SK-N-SH treated with all-trans-retinoic acid at 6 μM for 48 hours (cell line): ENCODE data around the gene MEAF6.

ENCODE experiments used
- ATAC-seq: fragments of 200-7000 bp; cut with Tn5 transposase; 3 replicates; pipeline ENCODE4 v1.9.1; 2020; ENCODE audit warnings: mild to moderate bottlenecking, moderate library complexity
- ARNTL ChIP-seq: fragments of 450-650 bp; formaldehyde crosslinking; IDR thresholded peaks from 2 replicates; pipeline ENCODE4 v1.5.0; 2020; ENCODE audit warnings: low read depth, mild to moderate bottlenecking, moderate library complexity, borderline replicate concordance
- BACH2 ChIP-seq: fragments of 250-450 bp; sonication (Bioruptor Pico); IDR thresholded peaks from 2 replicates; pipeline ENCODE4 v1.9.0; 2021; ENCODE audit warnings: mild to moderate bottlenecking, borderline replicate concordance
- CSDC2 ChIP-seq: fragments of 250-450 bp; sonication (Bioruptor Pico); IDR thresholded peaks from 2 replicates; pipeline ENCODE4 v1.5.0; 2020; ENCODE audit warnings: mild to moderate bottlenecking, moderate library complexity
- ESRRG ChIP-seq: fragments of 250-450 bp; sonication (Bioruptor Pico); IDR thresholded peaks from 2 replicates; pipeline ENCODE4 v1.6.1; 2021; ENCODE audit warnings: mild to moderate bottlenecking
- GLIS3 ChIP-seq: fragments of 250-450 bp; sonication (Bioruptor Pico); IDR thresholded peaks from 2 replicates; pipeline ENCODE4 v1.5.0; 2020; ENCODE audit warnings: mild to moderate bottlenecking, moderate library complexity
- PATZ1 ChIP-seq: fragments of 250-450 bp; sonication (Bioruptor Pico); IDR thresholded peaks from 2 replicates; pipeline ENCODE4 v1.8.0; 2020; ENCODE audit warnings: mild to moderate bottlenecking, moderate library complexity, borderline replicate concordance
- POU6F1 ChIP-seq: fragments of 250-450 bp; sonication (Bioruptor Pico); IDR thresholded peaks from 2 replicates; pipeline ENCODE4 v1.8.0; 2021; ENCODE audit warnings: low read depth, mild to moderate bottlenecking, moderate library complexity, borderline replicate concordance
- PPARA ChIP-seq: fragments of 250-450 bp; sonication (Bioruptor Pico); IDR thresholded peaks from 2 replicates; pipeline ENCODE4 v1.5.0; 2020; ENCODE audit warnings: mild to moderate bottlenecking, borderline replicate concordance
- RARB ChIP-seq: fragments of 250-450 bp; sonication (Bioruptor Pico); IDR thresholded peaks from 2 replicates; pipeline ENCODE4 v1.8.0; 2021; ENCODE audit warnings: mild to moderate bottlenecking, moderate library complexity
- SNAI2 ChIP-seq: fragments of 250-450 bp; sonication (Bioruptor Pico); IDR thresholded peaks from 2 replicates; pipeline ENCODE4 v1.5.0; 2020; ENCODE audit warnings: mild to moderate bottlenecking, moderate library complexity
- TCF4 ChIP-seq: fragments of 250-450 bp; sonication (Bioruptor Pico); IDR thresholded peaks from 2 replicates; pipeline ENCODE4 v1.8.0; 2021; ENCODE audit warnings: mild to moderate bottlenecking, moderate library complexity, borderline replicate concordance
- ZC3H10 ChIP-seq: fragments of 250-450 bp; sonication (Bioruptor Pico); IDR thresholded peaks from 2 replicates; pipeline ENCODE4 v1.5.1; 2021; ENCODE audit warnings: mild to moderate bottlenecking, moderate library complexity
- ZFP3 ChIP-seq: fragments of 250-450 bp; sonication (Bioruptor Pico); IDR thresholded peaks from 2 replicates; pipeline ENCODE4 v1.5.0; 2020; ENCODE audit warnings: mild to moderate bottlenecking, moderate library complexity
- ZFP30 ChIP-seq: fragments of 450-650 bp; formaldehyde crosslinking; IDR thresholded peaks from 2 replicates; pipeline ENCODE4 v1.5.0; 2022; ENCODE audit warnings: mild to moderate bottlenecking, moderate library complexity
- ZNF565 ChIP-seq: fragments of 450-650 bp; formaldehyde crosslinking; conservative IDR thresholded peaks from 2 replicates; pipeline ENCODE4 v1.5.0; 2020; ENCODE audit warnings: low read depth, mild to moderate bottlenecking, moderate library complexity
- ZNF8 ChIP-seq: fragments of 450-650 bp; formaldehyde crosslinking; IDR thresholded peaks from 2 replicates; pipeline ENCODE4 v1.5.0; 2020; ENCODE audit warnings: mild to moderate bottlenecking, moderate library complexity
- TF ChIP-seq, protein P1 (sequence below): fragments of 250-450 bp; sonication (Bioruptor Pico); IDR thresholded peaks from 2 replicates; pipeline ENCODE4 v1.5.1; 2021; ENCODE audit warnings: mild to moderate bottlenecking, moderate library complexity

Gene MEAF6

GRCh38 chr1:37478451-37478881 lies 36.1 kb downstream of the MEAF6 start (continued):
- TF ChIP-seq ARNTL (CRISPR knock-in tag) (no peak), ZC3H10 (CRISPR knock-in tag) (no peak)

DNA sequence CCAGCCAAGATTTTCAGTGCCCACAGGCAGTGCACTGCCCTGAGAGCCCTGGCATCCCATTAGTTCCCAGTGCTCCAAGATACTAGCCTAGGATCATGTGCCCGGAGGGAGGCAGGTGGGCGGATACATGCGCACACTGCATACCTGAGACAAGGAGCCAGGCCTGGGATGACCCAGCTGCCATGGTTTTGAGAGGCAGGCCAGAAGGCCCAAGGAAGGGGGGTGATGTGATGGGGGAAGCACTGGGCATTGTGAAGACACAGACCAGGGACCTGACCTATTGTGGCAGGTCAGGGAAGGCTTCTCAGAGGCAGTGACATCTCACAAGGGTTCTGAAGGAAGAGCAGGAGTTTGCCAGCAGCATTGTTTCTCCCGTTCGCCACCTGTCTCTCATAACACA lies 36.6 kb downstream of the MEAF6 start:
- no peak for ATAC-seq
- TF ChIP-seq ZFP3 (CRISPR knock-in tag) = peak; percentile 99
- no peak for TF ChIP-seq ARNTL (CRISPR knock-in tag)

DNA sequence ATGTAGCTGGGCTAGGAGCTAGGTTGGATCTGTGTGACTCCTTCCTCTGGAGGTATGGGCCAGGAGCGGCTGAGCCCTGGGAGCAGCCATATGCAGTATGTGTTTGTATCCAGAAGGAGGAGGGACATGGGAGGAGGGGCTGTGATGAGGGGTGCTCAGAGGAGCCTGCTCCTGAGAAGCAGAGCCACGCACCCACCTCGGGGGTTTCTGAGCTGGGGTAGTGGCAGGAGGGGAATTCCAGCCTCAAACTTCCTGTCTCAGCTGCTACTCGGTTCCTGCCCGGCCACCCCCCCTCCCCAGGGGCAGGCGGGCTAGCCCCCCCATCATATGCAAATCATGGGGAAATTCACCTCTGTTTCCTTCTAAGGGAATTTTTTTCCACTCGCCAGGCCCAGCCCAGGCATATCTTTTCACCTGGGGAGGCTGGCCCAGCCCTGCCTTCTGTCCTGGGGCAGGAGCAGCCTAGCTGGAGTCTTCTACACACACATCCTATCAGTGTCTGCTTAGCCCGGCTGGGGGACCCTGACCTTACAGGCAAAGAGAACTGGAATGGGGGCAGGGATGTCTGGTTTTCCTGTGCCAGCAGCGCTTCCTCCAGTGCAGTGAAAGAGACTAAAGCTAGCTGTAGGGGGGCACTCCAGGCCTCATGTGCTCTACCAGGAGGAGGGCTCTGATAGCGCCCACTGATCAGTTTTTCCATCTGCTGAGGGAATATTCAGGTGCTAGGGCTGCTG lies 37.2 kb downstream of the MEAF6 start:
- TF ChIP-seq PATZ1 (CRISPR knock-in tag) = 0 out of 2 replicates have a peak, but pooled peaks have one; percentile 16
- no peak for TF ChIP-seq ZFP3 (CRISPR knock-in tag)
- peak; percentile 47 for ATAC-seq

- peak; percentile 58 for ATAC-seq
- TF ChIP-seq PPARA (CRISPR knock-in tag) = no peak
- TF ChIP-seq ZFP3 (CRISPR knock-in tag) = no peak
- no peak for TF ChIP-seq ESRRG
- TF ChIP-seq ZNF8 (CRISPR knock-in tag) = no peak
- TF ChIP-seq GLIS3 (CRISPR knock-in tag) = no peak
- no peak for TF ChIP-seq RARB (CRISPR knock-in tag)
- no peak for TF ChIP-seq ZFP30 (CRISPR knock-in tag)
Measured at GRCh38 chr1:37476460-37477197, 37.9 kb downstream of the MEAF6 start.

GRCh38 chr1:37476087-37476452 lies 38.5 kb downstream of the MEAF6 start:
- no peak for ATAC-seq
- no peak for TF ChIP-seq PPARA (CRISPR knock-in tag)
- TF ChIP-seq TCF4 (CRISPR knock-in tag) = no peak
- no peak for TF ChIP-seq RARB (CRISPR knock-in tag)
- TF ChIP-seq ZNF565 (CRISPR knock-in tag) = no peak
- no peak for TF ChIP-seq ZFP3 (CRISPR knock-in tag)
- TF ChIP-seq ARNTL (CRISPR knock-in tag) = no peak
- TF ChIP-seq POU6F1 = no peak
- TF ChIP-seq, protein P1, sequence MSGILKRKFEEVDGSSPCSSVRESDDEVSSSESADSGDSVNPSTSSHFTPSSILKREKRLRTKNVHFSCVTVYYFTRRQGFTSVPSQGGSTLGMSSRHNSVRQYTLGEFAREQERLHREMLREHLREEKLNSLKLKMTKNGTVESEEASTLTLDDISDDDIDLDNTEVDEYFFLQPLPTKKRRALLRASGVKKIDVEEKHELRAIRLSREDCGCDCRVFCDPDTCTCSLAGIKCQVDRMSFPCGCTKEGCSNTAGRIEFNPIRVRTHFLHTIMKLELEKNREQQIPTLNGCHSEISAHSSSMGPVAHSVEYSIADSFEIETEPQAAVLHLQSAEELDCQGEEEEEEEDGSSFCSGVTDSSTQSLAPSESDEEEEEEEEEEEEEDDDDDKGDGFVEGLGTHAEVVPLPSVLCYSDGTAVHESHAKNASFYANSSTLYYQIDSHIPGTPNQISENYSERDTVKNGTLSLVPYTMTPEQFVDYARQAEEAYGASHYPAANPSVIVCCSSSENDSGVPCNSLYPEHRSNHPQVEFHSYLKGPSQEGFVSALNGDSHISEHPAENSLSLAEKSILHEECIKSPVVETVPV = no peak

DNA sequence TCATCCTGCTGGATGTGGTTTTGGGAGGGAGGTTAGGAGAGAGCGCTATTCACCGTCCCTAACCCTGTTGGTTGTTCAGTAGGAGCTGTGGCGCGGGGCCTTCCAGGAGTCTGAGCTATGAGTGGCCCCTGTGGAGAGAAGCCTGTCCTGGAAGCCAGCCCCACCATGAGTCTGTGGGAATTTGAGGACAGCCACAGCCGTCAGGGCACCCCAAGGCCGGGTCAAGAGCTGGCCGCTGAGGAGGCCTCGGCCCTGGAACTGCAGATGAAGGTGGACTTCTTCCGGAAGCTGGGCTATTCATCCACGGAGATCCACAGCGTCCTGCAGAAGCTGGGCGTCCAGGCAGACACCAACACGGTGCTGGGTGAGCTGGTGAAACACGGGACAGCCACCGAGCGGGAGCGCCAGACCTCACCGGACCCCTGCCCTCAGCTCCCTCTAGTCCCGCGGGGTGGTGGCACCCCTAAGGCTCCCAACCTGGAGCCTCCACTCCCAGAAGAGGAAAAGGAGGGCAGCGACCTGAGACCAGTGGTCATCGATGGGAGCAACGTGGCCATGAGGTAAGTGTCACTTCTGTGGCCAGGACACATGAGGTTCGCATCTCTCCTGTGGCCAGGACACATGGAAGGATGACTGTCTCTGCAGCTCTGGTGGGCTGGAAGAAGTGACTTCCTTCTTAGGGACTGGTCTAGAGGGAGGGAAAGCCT lies 39.0 kb downstream of the MEAF6 start:
- no peak for TF ChIP-seq BACH2 (CRISPR knock-in tag)
- TF ChIP-seq SNAI2 (CRISPR knock-in tag) = no peak
- no peak for TF ChIP-seq ZFP3 (CRISPR knock-in tag)
- TF ChIP-seq ARNTL (CRISPR knock-in tag) = no peak
- no peak for TF ChIP-seq CSDC2 (CRISPR knock-in tag)
- TF ChIP-seq ZNF8 (CRISPR knock-in tag) = no peak
- no peak for TF ChIP-seq GLIS3 (CRISPR knock-in tag)
- TF ChIP-seq TCF4 (CRISPR knock-in tag) = no peak
- TF ChIP-seq ZNF565 (CRISPR knock-in tag) = no peak
- TF ChIP-seq, protein P1 = no peak
- no peak for ATAC-seq
